Anterior cingulate cortex (tissue), 58 donors: ENCODE measurements around the gene CTNNBL1.

Experiments
- DNase-seq, 58 donors: peaks; one replicate each; lab custom pipeline; 2025; lab: John Stamatoyannopoulos, UW

Gene CTNNBL1

DNA sequence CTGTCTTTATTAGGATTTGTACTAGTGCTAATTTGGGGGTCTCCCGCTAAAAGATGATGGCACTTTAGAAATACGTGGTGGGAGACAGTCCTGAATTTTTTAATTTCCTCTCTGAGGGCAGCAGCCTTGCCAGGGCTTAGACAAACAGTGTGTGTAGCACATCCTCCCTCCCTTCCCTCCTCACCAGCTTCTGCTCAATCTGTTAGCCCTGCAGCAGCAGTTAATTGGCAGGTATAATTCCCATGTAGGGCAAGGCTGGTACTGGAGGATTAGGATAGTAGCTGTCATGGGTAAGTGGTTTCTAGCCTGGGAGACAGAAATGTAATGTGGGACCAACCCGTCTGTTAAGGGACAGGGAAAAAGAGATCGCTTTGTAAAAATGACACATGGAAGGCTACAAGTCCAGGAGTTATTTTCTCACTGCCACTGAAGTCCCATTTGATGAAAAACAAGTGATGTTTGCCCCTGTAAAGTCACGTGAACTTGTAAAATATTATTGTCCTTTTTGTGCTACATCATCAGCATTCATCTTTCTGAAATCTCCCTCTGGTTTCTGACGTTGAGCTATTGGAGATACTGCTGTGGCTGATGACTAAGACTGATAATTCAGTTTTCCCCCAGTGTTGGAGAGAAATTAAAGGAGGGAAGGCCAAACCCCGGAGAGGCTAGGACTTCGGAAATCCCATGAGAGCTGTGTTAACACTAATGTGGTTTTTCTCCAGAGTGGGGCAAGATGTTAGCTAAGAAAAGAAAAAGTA, 40.6 kb downstream of the CTNNBL1 start:
- peak in 8 of 58 donors; percentile 3 to 50 (median 12) for DNase-seq

DNA sequence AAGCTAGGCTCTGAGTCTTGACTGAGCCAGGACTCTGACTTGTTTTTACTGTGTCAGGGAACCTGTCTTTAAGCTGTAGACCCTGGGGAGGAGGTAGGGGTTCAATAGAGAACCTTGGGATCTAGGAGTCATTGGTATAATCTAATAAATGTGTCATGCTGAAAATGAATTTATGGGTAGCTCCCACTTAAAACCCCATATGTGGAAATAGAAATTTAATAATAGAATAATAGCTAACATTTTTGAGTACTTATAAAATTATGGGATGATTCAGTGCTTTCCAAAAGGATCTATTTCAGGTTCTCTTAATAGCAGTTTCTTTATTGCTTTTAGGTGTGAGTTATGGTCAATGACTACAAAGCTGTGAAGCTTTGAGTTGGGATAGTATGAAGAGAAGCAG, 41.7 kb downstream of the CTNNBL1 start:
- DNase-seq, result no peak

DNA sequence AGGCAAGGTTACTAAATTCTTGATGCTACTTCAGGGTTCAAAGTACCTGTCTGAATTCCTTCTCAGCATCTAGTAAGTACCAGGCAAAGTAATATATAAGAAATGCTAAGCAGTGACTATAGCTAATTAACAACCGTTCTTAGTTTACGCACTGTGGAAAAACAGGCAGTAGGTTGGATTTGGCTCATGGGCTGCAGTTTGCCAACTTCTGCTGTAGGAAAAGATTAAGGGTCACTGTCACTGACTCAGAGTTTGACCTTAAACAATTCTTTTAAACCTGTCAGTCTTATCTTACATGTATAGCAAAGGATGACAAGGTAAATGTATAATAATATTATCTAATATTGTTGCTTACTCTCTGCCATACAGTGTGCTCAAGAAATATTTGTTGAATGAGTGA, 42.3 kb downstream of the CTNNBL1 start:
- DNase-seq, result no peak

DNA sequence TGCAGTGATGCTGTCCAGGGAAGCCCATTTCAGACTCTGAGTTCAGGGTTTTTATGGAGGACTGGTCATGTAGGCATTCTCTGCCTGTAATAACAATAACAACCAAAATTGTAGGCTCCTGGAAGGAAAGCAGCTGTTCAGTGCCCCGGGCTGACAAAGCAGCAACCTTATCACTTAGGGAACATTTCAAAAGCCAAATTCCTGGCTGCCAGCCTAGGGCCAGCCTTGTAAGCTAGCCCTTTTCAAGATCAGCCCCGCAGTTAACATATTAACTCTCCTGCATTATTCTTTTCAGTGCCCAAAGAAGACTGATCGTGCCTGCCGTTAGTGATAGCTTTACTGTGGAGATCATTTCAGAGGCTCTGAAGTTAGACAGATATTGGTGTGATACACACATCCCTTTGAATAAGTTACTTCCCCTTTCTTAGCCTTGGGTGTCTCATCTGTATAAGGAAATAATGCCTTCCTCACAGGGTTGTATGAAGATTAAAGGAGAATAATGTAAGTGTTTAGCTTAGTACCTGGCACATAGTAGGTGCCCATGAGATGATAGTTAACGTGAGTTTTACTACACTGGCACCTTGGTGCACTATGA, 44.1 kb downstream of the CTNNBL1 start:
- no peak for DNase-seq

GRCh38 chr20:37741055-37741454, 47.2 kb downstream of the CTNNBL1 start:
- DNase-seq, result no peak

DNA sequence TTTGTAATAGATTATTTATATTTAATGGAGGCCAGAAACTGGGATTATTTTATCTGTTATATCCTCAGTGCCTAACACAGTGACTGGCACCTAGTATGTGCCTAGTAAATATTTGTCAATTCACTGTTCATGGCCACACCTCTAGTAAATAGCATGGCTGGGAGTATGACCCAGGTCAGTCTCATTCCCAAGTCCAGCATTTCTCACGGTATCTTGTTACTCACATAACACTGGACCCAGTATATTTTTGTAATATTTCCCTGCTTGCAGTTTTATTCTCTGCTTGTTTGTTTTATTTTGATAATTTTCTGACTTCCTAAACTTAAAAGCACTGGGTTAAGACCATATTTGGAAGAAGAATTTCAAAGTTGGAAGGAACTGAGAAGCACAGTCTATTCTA, 47.7 kb downstream of the CTNNBL1 start:
- DNase-seq, result no peak

- no peak for DNase-seq
Measured at GRCh38 chr20:37742131-37742530, 48.3 kb downstream of the CTNNBL1 start.

- no peak for DNase-seq
Measured at GRCh38 chr20:37744347-37744746, 50.5 kb downstream of the CTNNBL1 start.

GRCh38 chr20:37745553-37745952, 51.7 kb downstream of the CTNNBL1 start:
- DNase-seq, result no peak

DNA sequence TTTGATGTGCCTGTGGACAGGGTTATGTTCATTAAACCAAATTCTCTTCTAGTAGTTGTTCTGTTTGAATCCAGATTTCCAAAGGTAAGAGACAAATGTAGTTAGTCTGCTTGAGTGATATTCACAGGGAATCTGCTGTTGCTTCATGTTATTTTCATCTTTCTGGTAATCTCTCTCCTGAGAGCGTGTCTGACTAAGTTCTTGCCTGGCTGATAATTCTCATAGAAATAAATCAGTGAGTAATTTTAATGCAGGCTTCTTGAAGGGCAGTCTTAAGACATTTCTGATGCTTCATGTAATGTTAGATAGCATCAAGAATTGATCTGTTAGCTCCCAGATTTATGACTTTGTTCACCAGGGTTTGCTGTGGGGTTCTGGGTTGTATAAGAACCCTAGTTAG, 54.2 kb downstream of the CTNNBL1 start:
- no peak for DNase-seq

DNA sequence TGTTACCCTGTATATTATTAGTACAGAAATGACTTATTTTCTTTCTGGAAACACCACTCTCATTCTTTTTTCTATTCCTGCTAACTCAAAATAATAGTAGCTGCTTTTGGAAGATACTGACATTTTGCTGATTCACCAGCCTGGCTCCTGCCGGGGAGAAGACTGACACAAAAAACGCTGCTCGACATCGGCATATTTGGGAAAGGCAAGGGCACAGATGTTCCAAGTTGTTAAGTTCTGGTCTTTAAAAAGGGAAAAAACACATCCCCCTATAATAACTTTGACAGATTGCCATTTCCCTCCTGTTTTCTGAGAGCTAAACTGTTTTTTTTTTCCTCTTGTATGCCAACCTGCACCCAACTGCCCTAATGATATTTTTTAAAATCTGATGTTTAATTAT, 55.4 kb downstream of the CTNNBL1 start:
- peak in 2 of 58 donors; percentile 9 to 10 for DNase-seq

GRCh38 chr20:37749620-37750403, 56.0 kb downstream of the CTNNBL1 start:
- peak in 13 of 58 donors; percentile 5 to 69 (median 20) for DNase-seq

GRCh38 chr20:37755665-37756064, 61.8 kb downstream of the CTNNBL1 start:
- DNase-seq, result peak in 13 of 58 donors; percentile 4 to 58 (median 17)

GRCh38 chr20:37756234-37756633, 62.4 kb downstream of the CTNNBL1 start:
- DNase-seq, result no peak

DNA sequence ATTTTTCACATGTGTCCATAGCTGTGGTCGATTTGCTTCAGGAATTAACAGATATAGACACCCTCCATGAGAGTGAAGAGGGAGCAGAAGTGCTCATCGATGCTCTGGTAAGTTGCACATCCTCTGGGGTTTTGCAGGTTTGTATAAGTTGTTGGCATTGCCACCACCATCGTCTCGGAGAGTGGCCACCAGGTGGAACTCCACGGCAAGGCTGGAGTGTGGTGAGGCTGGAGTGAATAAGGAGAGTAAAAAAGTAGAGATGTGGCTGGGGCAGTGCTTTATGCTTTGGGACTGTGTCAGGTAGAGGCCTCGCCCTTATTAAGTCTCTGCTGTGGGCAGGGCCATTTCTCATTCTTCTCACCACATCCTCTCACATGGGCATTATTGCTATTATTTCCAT, 63.7 kb downstream of the CTNNBL1 start:
- DNase-seq, result no peak

GRCh38 chr20:37758332-37758731, 64.5 kb downstream of the CTNNBL1 start:
- no peak for DNase-seq

GRCh38 chr20:37759052-37759553, 65.3 kb downstream of the CTNNBL1 start:
- DNase-seq, result no peak

GRCh38 chr20:37759761-37760209, 66.0 kb downstream of the CTNNBL1 start:
- no peak for DNase-seq

GRCh38 chr20:37760322-37760721, 66.5 kb downstream of the CTNNBL1 start:
- no peak for DNase-seq

DNA sequence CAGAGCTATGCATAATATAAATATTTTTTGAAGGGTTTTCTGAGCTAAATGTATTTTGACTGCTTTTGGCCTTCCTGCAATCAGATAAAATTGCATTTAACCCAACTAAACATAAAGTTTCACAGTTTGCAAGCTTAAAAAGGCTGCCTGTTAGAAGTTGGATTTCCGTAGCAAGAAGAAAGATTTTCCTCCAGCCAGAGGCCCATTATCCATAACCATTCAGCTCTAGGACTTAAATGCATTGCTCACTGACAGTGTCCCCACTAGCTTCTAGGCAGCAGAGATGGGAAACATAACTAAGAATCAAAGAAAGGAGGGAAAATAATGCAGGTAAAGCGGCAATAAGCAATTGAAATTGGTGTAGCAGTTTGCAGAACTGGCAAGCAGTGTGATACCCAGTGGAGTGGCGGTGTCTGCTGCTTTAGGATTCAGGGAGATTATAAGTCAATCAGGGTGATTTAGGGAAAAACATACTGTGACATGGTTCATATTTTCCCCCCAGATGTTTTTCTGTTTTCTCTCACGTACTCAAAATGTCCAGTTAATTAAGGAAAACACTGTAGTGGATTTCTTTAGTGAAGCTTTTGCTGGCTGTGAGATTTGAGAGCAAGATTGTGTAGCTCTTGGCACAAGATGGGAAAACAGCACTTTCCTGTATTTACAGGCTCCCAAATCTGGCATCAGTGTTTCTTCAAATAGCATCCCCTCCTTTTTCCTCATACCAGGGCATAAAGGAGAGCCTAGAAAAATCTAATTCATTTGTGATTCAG, 69.1 kb downstream of the CTNNBL1 start:
- no peak for DNase-seq
